Measurements from ENCODE around the gene PWWP2B. TPM values are rescaled to one million over a fixed set of nuclear protein-coding genes. Genes with fewer than 3 reads are reported as not detected.

The PWWP2B gene
- total and polyA plus RNA-seq, 2 of the 8 experiments (the other 6 are each of a cell fraction or from before 2014, with no cell fraction given) = 5.3 to 10.8 TPM

DNA sequence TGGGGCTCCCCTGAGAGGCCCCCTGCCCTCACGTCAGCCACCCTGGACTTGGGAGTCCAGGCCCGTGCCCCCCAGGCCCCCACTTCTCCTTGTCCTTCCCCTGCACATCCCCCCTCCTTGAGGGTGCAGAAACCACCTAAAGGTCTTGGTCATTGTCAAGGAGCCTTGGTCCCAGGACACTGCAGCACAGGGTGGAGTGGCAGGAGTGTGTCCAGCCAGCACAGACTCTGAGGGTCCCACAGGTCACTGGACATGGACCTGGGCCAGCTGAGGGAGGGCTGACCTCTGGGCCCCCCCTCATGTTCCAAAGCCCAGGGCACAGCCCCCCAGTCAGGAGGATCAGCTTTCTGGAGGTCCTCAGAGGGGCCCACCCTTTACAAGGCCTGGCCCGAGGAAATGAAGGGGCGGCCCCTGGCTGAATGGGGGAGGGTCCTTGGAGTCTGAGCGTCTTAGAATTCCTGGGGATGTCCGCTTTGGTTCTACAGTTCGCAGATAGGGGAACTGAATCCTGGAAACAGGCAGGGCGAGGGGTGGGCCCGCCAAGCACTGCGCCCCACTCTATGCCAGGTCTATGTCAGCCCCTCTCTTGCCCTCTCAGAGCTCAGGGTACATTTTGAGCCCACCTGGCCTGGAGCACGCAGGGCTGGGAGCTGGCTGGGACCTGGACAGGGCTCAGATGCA lies 54.0 kb downstream of the PWWP2B start:
- H2BK12ac ChIP-seq (ENCODE audit: low read depth, low read length) = peak overlapping the region; percentile 94; the same call in 1 of the 2 replicates
- H2AK5ac ChIP-seq (ENCODE audit: low read depth, low read length) = no peak overlapping the region
- H3K4me3 ChIP-seq (ENCODE audit: extremely low read depth in 1 of 4, insufficient read depth in 2 of 4, low read depth in 3 of 4, low read length in 4 of 4) = no peak overlapping the region
- no peaks in the 10 kb centered on the region for H3K9me3 ChIP-seq (ENCODE audit: insufficient read depth in 2 of 2, low read depth in 1 of 2, low read length in 1 of 2)
- H3K36me3 ChIP-seq (ENCODE audit: control insufficient read depth in 2 of 4, insufficient read depth in 4 of 4, low read length in 3 of 4) = no peaks in the 10 kb centered on the region
- H3K4me2 ChIP-seq (ENCODE audit: insufficient read depth in 1 of 2, low read depth in 2 of 2, low read length in 2 of 2) = no peak overlapping the region
- no peak overlapping the region for H3K56ac ChIP-seq (replicated peaks; ENCODE audit: insufficient read length, low read depth, low read length)
- no peaks in the 10 kb centered on the region for H3K23me2 ChIP-seq (ENCODE audit: low read depth, low read length)
- H2BK20ac ChIP-seq (ENCODE audit: low read length) = no peak overlapping the region
- FAIRE-seq (no peak), DNase-seq (ENCODE audit: low read depth in 1 of 2, low spot score in 2 of 2) (no peak)
- peak overlapping the region; percentile 48 for H3K18ac ChIP-seq (ENCODE audit: extremely low read depth, low read length)
- 83% methylated on average over 11 of the region's 11 CpGs; no CpG with 5 or more reads in 1 of the 2 experiments for WGBS, 2 experiments (ENCODE audit: extremely low coverage in 1 of 2, insufficient coverage in 1 of 2, insufficient read length in 1 of 2, insufficient replicate concordance in 2 of 2, low coverage in 1 of 2, low lambda C conversion rate in 2 of 2, missing lambda C conversion rate in 1 of 2)
- H2BK120ac ChIP-seq (replicated peaks; ENCODE audit: low read depth, low read length) = peak overlapping the region; percentile 64
- TF ChIP-seq EZH2 (IDR thresholded peaks at IDR 0.05; ENCODE audit: low read depth, low read length, severe bottlenecking) = no peak
- TF ChIP-seq SIN3A (conservative IDR thresholded peaks at IDR 0.05 in 1 of 2, IDR thresholded peaks at IDR 0.05 in 1 of 2; ENCODE audit: low read depth in 1 of 2, low read length in 2 of 2) = no peak
- TF ChIP-seq, protein P1, sequence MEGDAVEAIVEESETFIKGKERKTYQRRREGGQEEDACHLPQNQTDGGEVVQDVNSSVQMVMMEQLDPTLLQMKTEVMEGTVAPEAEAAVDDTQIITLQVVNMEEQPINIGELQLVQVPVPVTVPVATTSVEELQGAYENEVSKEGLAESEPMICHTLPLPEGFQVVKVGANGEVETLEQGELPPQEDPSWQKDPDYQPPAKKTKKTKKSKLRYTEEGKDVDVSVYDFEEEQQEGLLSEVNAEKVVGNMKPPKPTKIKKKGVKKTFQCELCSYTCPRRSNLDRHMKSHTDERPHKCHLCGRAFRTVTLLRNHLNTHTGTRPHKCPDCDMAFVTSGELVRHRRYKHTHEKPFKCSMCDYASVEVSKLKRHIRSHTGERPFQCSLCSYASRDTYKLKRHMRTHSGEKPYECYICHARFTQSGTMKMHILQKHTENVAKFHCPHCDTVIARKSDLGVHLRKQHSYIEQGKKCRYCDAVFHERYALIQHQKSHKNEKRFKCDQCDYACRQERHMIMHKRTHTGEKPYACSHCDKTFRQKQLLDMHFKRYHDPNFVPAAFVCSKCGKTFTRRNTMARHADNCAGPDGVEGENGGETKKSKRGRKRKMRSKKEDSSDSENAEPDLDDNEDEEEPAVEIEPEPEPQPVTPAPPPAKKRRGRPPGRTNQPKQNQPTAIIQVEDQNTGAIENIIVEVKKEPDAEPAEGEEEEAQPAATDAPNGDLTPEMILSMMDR (IDR thresholded peaks at IDR 0.05; ENCODE audit: control extremely low read depth in 1 of 3, insufficient read depth in 1 of 3, low read depth in 1 of 3, low read length in 3 of 3) = no peak
- TF ChIP-seq PHF8 (conservative IDR thresholded peaks at IDR 0.05; ENCODE audit: low read depth, low read length) = no peak
- no peak for TF ChIP-seq RBBP5 (IDR thresholded peaks at IDR 0.05; ENCODE audit: borderline replicate concordance, low read depth, low read length)
- TF ChIP-seq MAFK (IDR thresholded peaks at IDR 0.05; ENCODE audit: low read depth, low read length) = no peak
- H2BK15ac ChIP-seq (ENCODE audit: low read length) = peak overlapping the region; percentile 61; the same call in 1 of the 2 replicates
- H4K8ac ChIP-seq (ENCODE audit: extremely low read depth, insufficient read depth, low read length) = no peak overlapping the region; the same call in 1 of the 2 replicates
- no peaks in the 10 kb centered on the region for H4K20me1 ChIP-seq (replicated peaks in 1 of 2; ENCODE audit: control insufficient read depth in 1 of 2, insufficient read depth in 2 of 2, low read length in 2 of 2)
- no peaks in the 10 kb centered on the region for H3K79me2 ChIP-seq (ENCODE audit: control insufficient read depth in 1 of 2, insufficient read depth in 2 of 2, low read length in 2 of 2)
- no peak overlapping the region for H3K23ac ChIP-seq (ENCODE audit: insufficient read length)
- peak overlapping the region; percentile 78; the same call in 1 of the 2 replicates for H2BK5ac ChIP-seq (ENCODE audit: low read depth, low read length)
- no peak overlapping the region for H3K9ac ChIP-seq (replicated peaks in 1 of 4; ENCODE audit: extremely low read depth in 1 of 4, low read depth in 3 of 4, low read length in 3 of 4)
- peak overlapping the region; percentile 89 for H4K91ac ChIP-seq (replicated peaks; ENCODE audit: insufficient read length, low read length)
- ChIA-PET CTCF (ENCODE audit: partially characterized antibody) (interaction anchor here (0.7 to 2.4 kb wide), 22 partner anchors 11 to 228 kb away, joined by 3 to 12 read pairs (median 4); no protein-coding TSS in a partner anchor), POLR2A (ENCODE audit: partially characterized antibody) (interaction anchor here (0.6 to 1.2 kb wide), 2 partner anchors 87 to 794 kb away, joined by 3 read pairs; no protein-coding TSS in a partner anchor)
- H3K79me1 ChIP-seq (ENCODE audit: low read depth, low read length) = no peaks in the 10 kb centered on the region
- peak overlapping the region; percentile 40 for H4K5ac ChIP-seq (ENCODE audit: insufficient read length, low read depth, low read length)
- H3K14ac ChIP-seq (ENCODE audit: insufficient read length) = no peak overlapping the region
- peaks cover 0 to 2% (median 0%) of the 10 kb centered on the region in 4 experiments; a peak in 2 of 7 replicates for H3K27me3 ChIP-seq (replicated peaks in 1 of 4; ENCODE audit: control insufficient read depth in 3 of 4, extremely low read depth in 1 of 4, insufficient read depth in 3 of 4, low read length in 3 of 4)
- H3K4ac ChIP-seq (replicated peaks; ENCODE audit: insufficient read length, low read depth, low read length) = peak overlapping the region; percentile 78
- H3K4me1 ChIP-seq (replicated peaks in 1 of 4; ENCODE audit: control insufficient read depth in 3 of 4, insufficient read depth in 4 of 4, low read length in 3 of 4) = peaks cover 0 to 27% (median 15%) of the 10 kb centered on the region in 4 experiments; a peak in 6 of 7 replicates
- H3K27ac ChIP-seq (ENCODE audit: low read depth, low read length) = no peak overlapping the region
- H2AFZ ChIP-seq (ENCODE audit: low read length) = no peak overlapping the region

Data from H1 (cell line).